Panc1 (cell line): ENCODE measurements around the gene NCAM2.

Experiments used
- POLR2AphosphoS5 ChIP-seq: IDR thresholded peaks from 2 replicates; pipeline ENCODE4 v1.6.1; 2012; ENCODE audit warnings: mild to moderate bottlenecking, low read depth, low read length, moderate library complexity
- SIN3A ChIP-seq: IDR thresholded peaks from 2 replicates; pipeline ENCODE4 v1.6.1; 2012; ENCODE audit warnings: low read depth, mild to moderate bottlenecking, low read length, moderate library complexity, borderline replicate concordance; ENCODE audit not compliant: insufficient read depth
- TCF7L2 ChIP-seq: IDR thresholded peaks from 2 replicates; pipeline ENCODE4 v1.6.1; 2011; ENCODE audit warnings: mild to moderate bottlenecking, low read depth, low read length, inconsistent platforms
- TF ChIP-seq, protein P1 (sequence below): fragments of 450-650 bp; IDR thresholded peaks from 2 replicates; pipeline ENCODE4 v1.5.1; 2017; ENCODE audit warnings: mild to moderate bottlenecking
- TF ChIP-seq, protein P2 (sequence below), 2 experiments: IDR thresholded peaks; 2 replicates each; pipeline ENCODE4 v1.6.1; 2011 to 2012; ENCODE audit warnings: low read depth in 2 of 2, control low read depth in 1 of 2, low read length in 1 of 2, mild to moderate bottlenecking in 1 of 2, moderate library complexity in 1 of 2; ENCODE audit not compliant: insufficient read depth in 1 of 2

GRCh38 chr21:21205604-21206003, 207.4 kb downstream of the NCAM2 start:
- TF ChIP-seq, protein P1, sequence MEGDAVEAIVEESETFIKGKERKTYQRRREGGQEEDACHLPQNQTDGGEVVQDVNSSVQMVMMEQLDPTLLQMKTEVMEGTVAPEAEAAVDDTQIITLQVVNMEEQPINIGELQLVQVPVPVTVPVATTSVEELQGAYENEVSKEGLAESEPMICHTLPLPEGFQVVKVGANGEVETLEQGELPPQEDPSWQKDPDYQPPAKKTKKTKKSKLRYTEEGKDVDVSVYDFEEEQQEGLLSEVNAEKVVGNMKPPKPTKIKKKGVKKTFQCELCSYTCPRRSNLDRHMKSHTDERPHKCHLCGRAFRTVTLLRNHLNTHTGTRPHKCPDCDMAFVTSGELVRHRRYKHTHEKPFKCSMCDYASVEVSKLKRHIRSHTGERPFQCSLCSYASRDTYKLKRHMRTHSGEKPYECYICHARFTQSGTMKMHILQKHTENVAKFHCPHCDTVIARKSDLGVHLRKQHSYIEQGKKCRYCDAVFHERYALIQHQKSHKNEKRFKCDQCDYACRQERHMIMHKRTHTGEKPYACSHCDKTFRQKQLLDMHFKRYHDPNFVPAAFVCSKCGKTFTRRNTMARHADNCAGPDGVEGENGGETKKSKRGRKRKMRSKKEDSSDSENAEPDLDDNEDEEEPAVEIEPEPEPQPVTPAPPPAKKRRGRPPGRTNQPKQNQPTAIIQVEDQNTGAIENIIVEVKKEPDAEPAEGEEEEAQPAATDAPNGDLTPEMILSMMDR, result no peak
- TF ChIP-seq, protein P2, sequence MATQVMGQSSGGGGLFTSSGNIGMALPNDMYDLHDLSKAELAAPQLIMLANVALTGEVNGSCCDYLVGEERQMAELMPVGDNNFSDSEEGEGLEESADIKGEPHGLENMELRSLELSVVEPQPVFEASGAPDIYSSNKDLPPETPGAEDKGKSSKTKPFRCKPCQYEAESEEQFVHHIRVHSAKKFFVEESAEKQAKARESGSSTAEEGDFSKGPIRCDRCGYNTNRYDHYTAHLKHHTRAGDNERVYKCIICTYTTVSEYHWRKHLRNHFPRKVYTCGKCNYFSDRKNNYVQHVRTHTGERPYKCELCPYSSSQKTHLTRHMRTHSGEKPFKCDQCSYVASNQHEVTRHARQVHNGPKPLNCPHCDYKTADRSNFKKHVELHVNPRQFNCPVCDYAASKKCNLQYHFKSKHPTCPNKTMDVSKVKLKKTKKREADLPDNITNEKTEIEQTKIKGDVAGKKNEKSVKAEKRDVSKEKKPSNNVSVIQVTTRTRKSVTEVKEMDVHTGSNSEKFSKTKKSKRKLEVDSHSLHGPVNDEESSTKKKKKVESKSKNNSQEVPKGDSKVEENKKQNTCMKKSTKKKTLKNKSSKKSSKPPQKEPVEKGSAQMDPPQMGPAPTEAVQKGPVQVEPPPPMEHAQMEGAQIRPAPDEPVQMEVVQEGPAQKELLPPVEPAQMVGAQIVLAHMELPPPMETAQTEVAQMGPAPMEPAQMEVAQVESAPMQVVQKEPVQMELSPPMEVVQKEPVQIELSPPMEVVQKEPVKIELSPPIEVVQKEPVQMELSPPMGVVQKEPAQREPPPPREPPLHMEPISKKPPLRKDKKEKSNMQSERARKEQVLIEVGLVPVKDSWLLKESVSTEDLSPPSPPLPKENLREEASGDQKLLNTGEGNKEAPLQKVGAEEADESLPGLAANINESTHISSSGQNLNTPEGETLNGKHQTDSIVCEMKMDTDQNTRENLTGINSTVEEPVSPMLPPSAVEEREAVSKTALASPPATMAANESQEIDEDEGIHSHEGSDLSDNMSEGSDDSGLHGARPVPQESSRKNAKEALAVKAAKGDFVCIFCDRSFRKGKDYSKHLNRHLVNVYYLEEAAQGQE (IDR thresholded peaks at IDR 0.05; ENCODE audit: insufficient read depth in 1 of 2, low read depth in 2 of 2, low read length in 1 of 2), result no peak
- TF ChIP-seq POLR2AphosphoS5, result no peak
- TF ChIP-seq TCF7L2, result no peak
- TF ChIP-seq SIN3A, result no peak
